KOPT-K1 (cell line): ENCODE measurements around the gene CORO2A.
A peak's percentile ranks its signal among the peaks of the same experiment; 100 is the strongest.
"Not testable (repeated sequence)": the region's sequence is repeated elsewhere in the genome, so short reads cannot be mapped to it uniquely, and the experiment has no call there.

ENCODE experiments used
- H3K27ac ChIP-seq: fragments of 200-600 bp; sonication (generic); 2 replicates; pipeline ENCODE4 v1.5.1; 2016; ENCODE audit warnings: antibody characterized with exemption, mild to moderate bottlenecking, low read depth, low read length; ENCODE audit not compliant: poor library complexity, severe bottlenecking
- H3K36me3 ChIP-seq: fragments of 200-600 bp; sonication (generic); 2 replicates; pipeline ENCODE4 v1.5.1; 2017; ENCODE audit warnings: antibody characterized with exemption, mild to moderate bottlenecking, low read length, moderate library complexity; ENCODE audit not compliant: insufficient read depth
- H3K9me3 ChIP-seq: fragments of 200-600 bp; sonication (generic); 2 replicates; pipeline ENCODE4 v1.5.1; 2017; ENCODE audit warnings: antibody characterized with exemption, low read length, mild to moderate bottlenecking; ENCODE audit not compliant: insufficient read depth, poor library complexity, severe bottlenecking

The CORO2A gene

DNA sequence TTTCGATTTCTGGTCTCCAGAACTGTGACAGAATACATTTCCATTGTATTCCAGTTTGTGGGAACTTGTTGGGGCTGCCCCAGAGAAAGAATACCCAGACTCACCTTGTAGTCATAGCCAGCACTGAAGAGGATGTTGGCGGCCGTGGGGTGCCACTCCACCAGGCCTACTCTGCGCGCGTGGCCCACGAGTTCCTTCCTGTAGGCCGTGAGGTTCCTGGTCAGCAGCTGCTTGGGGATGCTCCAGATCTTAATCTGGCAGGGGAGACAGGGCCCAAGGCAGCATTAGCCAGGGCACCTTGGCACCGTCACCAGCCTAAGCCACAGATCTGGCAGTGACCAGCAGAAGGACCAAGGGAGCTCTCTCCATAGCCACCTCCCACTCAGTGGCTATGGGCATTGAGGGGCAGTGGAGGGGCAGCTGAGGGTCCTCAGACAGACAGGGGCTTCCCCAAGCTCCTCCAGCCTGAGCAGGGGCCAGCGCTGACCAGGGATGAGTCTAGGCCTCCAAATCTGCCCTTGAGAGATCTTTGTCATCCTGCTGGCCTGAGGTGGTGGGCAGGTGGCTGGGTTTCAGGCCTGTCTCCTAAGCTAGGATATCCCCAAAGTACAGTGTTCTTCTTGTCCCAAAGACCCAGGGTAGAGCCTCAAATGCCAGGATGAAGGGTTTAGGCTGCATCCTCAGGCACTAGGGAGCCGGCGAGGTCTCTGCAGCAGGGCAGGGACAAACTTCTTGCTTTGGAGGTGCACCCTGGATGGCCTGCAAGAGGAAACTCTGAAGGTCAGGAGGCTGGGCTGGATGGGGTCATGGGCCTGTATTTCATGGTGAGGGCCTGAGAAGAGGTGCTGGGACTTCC lies 57.5 kb downstream of the CORO2A start:
- no peak overlapping the region for H3K27ac ChIP-seq
- no peaks in the 10 kb centered on the region for H3K9me3 ChIP-seq
- peaks cover 43% of the 10 kb centered on the region; the same call in 1 of the 2 replicates for H3K36me3 ChIP-seq

DNA sequence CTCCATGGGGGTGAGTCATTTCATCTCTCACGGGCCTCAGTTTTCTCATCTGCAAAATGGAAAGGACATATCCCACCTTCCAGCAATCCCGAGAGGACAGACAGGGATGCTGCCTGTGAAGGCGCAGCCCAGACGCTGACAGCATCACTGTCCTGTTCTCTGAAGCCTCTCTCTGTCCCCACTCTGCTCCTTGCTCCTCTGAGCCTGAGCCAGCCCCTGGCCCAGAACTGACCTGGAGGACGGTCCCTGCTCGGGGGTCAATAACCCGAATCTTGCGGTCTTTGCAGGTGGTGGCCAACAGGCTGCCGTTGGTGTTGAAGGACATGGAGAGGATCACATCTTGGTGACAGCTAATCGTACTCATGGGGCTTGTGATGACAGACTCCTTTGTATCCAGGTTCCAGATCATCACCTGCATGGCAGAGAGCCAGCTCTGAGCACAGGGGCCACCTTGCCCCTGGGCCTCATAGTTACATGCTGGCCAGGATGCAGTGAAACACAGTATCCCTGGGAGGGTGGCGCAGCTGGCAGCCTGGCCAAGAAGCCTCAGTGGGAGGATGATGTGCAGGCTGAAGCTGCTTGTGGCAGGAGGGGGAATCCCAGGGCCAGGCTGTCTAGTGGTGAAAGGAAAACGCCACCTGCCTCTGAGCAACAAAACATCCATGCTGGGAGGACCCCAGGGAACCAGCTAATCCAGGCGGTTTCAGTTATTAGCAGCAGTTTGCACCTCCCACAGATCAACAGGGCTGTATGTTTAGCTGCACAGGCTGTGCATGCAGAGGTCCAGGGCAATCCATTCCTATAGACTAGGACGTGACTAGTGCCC lies 59.4 kb downstream of the CORO2A start:
- Histone ChIP-seq H3K27ac (no peak overlapping the region), H3K36me3 (peaks cover 51% of the 10 kb centered on the region; the same call in 1 of the 2 replicates)

DNA sequence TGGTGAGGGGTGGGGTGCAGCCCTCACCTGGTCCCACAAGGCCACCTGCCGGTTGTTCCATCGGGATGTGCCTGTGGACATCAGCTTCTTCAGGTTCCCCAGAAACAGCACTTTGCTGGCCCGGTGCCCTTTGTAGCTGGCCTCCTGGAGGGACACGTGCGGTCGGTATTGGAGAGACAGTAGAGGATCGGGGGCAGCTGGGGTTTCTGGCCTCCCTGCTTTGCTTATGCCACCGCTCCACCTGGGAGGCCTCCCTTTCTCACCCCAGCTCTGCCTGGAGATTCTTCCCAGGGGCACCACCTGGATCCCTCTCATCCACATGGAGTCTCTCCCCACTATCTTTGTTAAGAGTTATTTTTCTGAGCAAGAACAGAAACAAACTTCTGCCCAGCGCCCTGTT lies 60.3 kb downstream of the CORO2A start:
- H3K36me3 ChIP-seq, result peaks cover 54% of the 10 kb centered on the region; the same call in 1 of the 2 replicates

More for the DNA sequence above, 59.4 kb downstream of the CORO2A start:
- H3K9me3 ChIP-seq, result no peaks in the 10 kb centered on the region

DNA sequence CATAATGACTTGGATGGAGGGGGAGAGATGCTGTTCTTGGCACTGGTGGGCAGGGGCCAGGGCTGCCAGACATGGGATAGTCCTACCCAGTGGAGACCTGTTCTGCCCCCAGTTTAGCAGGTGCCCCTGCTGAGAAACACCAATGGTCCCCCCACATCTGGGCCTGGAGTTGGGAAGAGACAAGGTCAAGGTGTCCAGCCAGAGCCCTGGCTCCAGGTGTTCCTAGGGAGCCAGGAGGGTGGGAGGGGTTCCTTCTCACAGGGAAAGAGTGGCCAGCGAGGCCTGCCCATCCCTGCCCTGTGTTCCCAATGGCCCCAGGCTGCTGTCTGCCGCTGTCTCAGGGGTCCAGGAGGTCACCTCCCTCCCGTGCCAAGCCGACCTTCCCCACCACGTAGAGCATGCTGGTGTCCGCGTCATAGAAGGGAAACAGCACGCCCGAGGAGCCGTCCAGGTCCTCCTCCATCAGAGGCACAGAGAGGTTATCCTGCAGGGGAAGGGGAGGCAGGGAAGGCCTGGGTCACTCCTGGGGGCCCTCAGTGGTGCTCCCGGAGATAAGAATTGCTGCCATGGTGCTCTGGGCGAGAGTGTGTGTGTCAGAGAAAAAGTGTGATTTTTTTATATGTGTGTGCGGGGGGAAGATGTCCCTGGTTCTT lies 61.7 kb downstream of the CORO2A start:
- H3K27ac ChIP-seq, result no peak overlapping the region

More for the DNA sequence above, 60.3 kb downstream of the CORO2A start:
- H3K9me3 ChIP-seq, result no peaks in the 10 kb centered on the region
- H3K27ac ChIP-seq, result no peak overlapping the region

DNA sequence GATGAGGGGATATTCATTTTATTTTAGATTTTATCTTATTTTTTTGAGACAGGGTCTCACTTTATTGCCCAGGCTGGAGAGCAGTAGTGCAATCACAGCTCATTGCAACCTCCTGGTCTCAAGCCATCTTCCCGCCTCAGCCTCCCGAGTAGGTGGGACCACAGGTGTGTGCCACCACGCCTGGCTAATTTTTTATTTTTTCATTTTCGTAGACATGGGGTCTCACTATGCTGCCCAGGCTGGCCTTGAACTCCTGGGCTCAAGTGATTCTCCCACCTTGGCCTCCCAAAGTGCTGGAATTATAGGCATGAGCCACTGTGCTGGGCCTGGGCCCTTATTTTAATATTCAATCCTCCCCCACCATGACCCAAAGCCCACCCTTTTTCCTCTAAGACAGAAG lies 62.4 kb downstream of the CORO2A start:
- not testable (repeated sequence) for H3K27ac ChIP-seq, H3K9me3 ChIP-seq
- peaks cover 55% of the 10 kb centered on the region; the same call in 1 of the 2 replicates for H3K36me3 ChIP-seq

More for the DNA sequence above, 61.7 kb downstream of the CORO2A start:
- Histone ChIP-seq H3K36me3 (peaks cover 56% of the 10 kb centered on the region; the same call in 1 of the 2 replicates), H3K9me3 (no peaks in the 10 kb centered on the region)

DNA sequence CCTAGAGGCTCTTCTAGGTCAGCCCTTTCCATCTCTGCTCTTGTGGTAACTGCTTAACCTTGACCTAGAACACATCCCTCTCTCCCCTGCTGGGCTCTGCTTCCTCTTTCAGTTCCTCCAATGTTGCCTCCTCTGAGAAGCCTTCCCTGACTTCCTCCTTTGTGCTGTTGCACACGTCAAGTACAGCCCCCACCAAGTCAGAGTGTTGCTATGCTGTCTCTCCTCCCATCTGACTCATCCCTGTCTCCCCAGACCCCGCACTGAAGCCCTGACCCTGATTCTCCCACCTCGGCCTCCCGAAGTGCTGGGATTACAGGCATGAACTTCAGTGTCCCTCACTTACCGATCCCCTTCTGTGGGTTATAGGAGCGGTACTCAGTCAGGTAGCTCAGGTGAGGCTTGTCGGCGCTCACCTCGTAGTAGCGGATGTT lies 63.0 kb downstream of the CORO2A start:
- peaks cover 56% of the 10 kb centered on the region; the same call in 1 of the 2 replicates for H3K36me3 ChIP-seq
- H3K9me3 ChIP-seq, result no peaks in the 10 kb centered on the region
- H3K27ac ChIP-seq, result no peak overlapping the region

DNA sequence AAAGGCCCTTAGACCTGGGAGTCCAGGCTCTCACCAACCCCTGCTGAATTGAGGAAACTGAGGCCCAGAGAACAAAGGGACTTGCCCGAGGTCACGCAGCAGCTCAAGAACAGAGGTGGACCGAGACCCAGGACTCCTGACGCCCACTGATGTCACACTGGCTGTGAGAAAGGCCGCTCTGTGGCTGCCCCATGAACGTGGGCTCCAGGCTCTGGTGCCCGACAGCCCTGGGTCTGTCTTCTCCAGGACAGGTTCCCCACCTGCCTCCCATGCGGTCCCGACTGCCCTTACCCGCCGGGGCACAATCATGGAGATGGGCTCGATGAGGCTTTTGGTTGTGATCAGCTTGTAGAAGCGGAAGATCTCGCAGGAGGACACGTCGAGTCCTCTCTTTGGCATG lies 64.1 kb downstream of the CORO2A start:
- Histone ChIP-seq H3K27ac (no peak overlapping the region), H3K9me3 (no peaks in the 10 kb centered on the region), H3K36me3 (peaks cover 49% of the 10 kb centered on the region; the same call in 1 of the 2 replicates)

DNA sequence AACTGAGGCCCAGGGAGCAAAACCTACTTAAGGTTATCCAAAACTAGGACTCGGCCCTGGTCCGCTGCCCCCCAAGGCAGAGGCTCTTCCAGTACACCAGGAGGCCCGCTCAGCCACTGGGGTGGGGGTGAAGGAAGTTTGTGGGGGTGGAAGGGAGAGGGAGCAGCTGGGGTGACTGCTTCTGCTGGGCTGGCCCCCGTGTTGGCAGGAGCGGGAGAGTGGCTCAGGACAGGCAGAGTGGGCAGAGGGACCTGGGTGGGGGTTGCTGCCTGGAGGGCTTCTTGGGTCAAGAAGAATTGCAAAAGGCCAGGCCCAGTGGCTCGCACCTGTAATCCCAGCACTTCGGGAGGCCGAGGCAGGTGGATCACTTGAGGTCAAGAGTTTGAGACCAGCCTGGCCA lies 65.2 kb downstream of the CORO2A start:
- no peaks in the 10 kb centered on the region for H3K9me3 ChIP-seq
- no peak overlapping the region for H3K27ac ChIP-seq
- H3K36me3 ChIP-seq, result peaks cover 43% of the 10 kb centered on the region; the same call in 1 of the 2 replicates

DNA sequence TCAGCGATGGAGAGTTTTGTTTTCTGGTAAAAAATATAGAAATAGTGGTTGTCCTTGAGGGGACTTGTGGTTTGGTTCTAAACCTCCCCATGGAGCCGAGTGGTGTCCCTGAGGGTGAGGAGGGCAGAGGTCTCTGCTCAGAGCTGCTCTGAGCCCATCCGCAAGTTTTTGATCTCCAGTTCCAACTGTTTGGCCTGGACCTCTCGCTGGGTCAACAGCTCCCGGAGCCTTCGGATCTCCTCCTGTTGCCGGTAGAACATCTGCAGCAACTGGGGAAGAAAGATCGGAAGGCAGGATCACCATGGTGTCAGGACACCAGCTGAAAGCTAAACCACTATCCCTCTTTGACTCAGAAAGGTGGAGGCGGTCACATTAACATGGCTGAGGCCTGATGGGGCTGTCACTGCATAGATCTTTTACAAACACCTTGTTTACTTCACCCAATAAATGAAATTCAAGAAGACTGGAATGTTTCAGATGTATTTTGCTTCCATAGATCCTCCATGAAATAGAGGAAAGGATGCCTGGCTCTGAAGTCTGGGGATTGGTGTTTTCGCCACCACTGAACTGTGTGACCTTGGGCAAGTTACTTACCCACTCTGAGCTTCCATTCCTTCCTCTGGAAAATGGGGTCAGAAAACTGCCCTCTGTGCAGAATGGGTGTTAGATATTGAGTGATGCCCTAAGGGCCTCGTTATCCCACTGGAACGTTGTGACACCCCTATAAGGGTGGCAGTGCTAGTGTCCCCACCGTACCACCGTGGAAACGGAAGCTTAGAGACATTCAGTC lies 67.6 kb downstream of the CORO2A start:
- Histone ChIP-seq H3K27ac (no peak overlapping the region), H3K9me3 (no peaks in the 10 kb centered on the region), H3K36me3 (peaks cover 38% of the 10 kb centered on the region; the same call in 1 of the 2 replicates)

DNA sequence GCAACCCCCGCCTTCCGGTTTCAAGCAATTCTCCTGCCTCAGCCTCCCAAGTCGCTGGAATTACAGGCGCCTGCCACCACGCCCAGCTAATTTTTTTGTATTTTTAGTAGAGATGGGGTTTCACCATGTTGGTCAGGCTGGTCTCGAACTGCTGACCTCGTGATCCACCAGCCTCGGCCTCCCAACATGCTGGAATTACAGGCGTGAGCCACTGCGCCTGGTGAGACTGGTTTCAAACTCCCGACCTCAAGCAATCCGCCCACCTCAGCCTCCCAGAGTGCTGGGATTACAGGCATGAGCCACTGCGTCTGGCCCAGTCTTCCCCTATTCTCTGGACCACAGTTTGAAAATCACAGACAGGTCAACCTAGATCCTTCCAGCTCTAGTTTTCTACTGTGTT lies 68.3 kb downstream of the CORO2A start:
- peaks cover 38% of the 10 kb centered on the region; the same call in 1 of the 2 replicates for H3K36me3 ChIP-seq
- not testable (repeated sequence) for H3K27ac ChIP-seq, H3K9me3 ChIP-seq

DNA sequence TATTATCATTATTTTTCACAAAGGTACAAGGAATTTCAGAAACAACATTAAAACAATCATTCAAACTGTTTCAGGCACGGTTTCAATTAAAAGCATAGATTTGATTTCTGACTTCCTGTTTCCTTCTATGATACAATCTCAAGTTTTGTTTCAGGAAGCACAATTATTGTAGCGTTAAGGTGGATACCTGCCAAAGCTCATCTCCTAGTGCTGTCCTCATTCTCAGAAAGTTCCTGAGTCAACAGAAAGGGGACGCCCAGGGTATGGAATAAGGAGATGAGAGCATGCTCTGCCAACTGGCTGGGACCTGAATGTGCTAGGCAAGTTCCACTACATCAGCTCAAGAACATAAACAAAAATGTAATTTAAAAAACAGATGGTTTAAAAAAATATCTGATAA lies 71.4 kb downstream of the CORO2A start:
- peak overlapping the region; percentile 47 for H3K27ac ChIP-seq
- peaks cover 30% of the 10 kb centered on the region for H3K36me3 ChIP-seq
- no peaks in the 10 kb centered on the region for H3K9me3 ChIP-seq

DNA sequence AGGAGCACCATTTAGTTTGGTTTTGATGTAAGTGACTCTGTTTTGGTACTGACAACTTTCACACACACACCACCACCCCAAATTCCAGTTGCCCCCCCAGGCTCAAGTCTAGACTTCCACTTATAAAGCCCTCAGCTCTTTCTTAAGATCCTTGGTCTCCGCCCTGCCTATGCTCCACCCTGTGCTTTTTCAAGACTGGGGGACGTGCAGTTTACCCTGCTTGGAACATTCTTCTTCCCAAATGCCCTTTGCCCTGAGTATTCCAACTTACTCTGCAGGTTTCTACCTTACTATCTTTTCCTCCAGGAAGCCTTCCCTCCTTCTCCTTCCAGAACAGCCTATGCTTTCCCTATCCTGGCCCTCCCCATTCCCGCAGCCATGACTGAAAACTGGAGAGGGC lies 72.0 kb downstream of the CORO2A start:
- Histone ChIP-seq H3K36me3 (peaks cover 33% of the 10 kb centered on the region), H3K27ac (peak overlapping the region; percentile 47), H3K9me3 (no peaks in the 10 kb centered on the region)

DNA sequence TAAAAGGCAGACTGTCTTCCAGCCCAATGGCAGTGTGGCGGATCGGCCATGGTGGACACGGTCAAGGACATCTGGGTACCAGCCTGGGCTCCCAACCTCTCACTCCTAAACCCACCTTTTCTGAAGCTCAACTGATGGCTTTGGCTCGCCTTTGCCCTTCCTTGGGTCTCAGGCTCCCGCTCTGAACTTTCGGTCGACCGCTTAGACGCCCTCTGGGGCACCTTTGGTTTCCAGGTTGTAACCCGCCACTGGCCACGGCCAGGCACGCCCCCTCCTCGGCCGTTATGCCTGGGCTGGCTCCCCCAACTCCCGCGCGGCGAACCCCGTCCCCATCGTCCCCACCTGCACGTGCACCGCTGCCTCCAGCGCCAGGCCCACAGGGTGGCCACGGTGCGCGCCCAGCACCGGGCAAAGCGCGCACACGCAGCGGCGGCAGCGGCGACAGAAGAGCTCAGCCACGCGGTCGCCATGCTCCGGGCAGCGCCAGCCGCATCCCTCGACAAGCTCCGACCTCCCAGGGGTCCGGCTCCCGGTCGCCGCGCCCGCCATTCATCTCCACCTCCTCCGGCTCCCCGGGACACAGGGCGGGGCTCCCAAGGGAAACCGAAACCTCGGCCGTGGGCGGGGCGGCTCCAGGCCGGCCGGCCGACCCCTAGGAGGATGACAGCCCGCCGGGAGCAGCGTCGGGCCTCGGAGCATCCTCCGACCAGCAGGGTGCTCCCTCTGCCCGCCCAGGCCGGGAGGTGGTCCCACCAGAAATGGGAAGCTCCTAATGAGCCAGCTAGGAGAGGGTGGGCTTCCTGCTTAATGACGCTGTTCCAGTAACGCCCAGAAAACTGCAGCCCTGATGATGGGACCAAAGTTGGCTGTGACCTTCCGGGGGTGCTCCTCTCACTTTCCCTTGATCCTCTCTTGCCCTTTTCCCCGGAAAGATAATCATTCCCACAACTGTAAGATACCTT lies 73.5 kb downstream of the CORO2A start, which contains the start of gene TRIM14:
TSS of gene TRIM14 (minus strand) at position 583 of the 962 bp plus-strand sequence. CDS start at position 549, 34 bp downstream.
- Histone ChIP-seq H3K27ac (peak within 1 kb of the TSS; percentile 92), H3K9me3 (no peaks in the 10 kb centered on the region)

More for the DNA sequence above, 73.5 kb downstream of the CORO2A start, which contains the start of gene TRIM14:
- H3K36me3 ChIP-seq, result peaks cover 22% of the 10 kb centered on the region
